HG03039 (cell line): Measurements from ENCODE around the gene CIRBP.
"Not testable (repeated sequence)": the region's sequence is repeated elsewhere in the genome, so short reads cannot be mapped to it uniquely, and the experiment has no call there.

Experiments
- ATAC-seq: cut with Tn5 transposase; IDR thresholded peaks from one replicate; pipeline ENCODE4 v1.9.1; 2021; ENCODE audit warnings: mild to moderate bottlenecking, moderate library complexity; ENCODE audit not compliant: unreplicated experiment

CIRBP gene

DNA sequence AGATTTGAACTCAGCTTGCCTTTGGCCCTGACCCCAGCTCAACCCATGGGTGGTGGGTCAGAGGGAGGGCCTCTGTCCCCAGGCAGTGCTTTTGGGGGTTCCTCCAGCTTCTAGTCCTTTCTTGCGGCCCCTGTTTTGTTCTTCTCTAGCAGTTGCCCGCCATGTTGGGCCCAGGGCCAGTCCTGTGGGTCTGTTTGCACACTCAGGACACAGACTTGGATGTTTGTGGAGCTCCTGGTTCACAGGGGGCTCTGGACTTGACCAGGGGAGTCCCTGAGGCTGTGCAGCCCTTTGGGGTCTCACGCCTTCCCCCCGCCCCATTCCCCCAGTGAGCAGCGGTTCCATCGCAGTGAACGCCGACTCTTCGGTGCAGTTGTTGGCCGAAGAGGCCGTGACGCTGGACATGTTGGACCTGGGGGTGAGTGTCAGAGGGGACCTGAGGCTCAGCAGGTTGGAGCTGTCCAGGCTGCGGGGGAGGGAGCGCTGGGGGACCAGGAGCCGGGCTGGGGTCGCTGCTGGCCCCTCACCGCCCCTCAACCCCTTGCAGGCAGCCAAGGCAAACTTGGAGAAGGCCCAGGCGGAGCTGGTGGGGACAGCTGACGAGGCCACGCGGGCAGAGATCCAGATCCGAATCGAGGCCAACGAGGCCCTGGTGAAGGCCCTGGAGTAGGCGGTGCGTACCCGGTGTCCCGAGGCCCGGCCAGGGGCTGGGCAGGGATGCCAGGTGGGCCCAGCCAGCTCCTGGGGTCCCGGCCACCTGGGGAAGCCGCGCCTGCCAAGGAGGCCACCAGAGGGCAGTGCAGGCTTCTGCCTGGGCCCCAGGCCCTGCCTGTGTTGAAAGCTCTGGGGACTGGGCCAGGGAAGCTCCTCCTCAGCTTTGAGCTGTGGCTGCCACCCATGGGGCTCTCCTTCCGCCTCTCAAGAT lies 25.1 kb upstream of the CIRBP start:
- no peak for ATAC-seq

DNA sequence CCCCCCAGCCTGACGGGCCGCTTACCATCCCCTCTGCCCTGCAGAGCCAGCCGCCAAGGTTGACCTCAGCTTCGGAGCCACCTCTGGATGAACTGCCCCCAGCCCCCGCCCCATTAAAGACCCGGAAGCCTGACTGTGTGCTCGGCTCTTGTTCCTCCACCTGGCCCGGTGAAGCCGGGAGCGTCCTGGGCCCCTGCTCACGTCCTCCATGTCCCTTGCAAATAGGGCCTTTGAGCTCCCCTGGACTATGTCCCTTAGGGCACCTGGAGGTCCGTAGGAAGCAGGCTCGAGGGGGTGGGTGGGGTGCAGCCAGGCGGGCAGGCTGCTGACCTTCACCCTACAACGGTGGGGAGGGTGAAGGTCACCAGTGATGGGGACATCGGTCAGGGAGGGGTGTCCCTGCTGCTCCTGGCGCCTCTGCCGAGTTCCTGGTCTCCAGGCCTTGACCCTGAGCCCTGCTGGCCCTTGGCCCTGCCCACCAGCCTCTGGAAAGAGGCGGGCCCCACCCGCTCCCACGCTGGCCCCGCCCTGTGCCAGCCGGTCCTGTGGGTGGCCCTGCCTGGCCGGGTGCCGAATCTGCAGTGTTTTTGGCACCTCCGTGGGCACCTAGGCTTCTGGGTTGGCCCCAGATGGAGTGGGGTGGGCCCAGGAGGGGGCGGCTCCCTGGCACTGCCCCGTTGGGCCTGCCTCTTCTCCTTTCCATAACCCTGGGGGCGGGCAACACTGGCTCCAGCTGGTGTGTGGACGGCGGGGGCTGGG lies 24.3 kb upstream of the CIRBP start:
- ATAC-seq, result no peak

DNA sequence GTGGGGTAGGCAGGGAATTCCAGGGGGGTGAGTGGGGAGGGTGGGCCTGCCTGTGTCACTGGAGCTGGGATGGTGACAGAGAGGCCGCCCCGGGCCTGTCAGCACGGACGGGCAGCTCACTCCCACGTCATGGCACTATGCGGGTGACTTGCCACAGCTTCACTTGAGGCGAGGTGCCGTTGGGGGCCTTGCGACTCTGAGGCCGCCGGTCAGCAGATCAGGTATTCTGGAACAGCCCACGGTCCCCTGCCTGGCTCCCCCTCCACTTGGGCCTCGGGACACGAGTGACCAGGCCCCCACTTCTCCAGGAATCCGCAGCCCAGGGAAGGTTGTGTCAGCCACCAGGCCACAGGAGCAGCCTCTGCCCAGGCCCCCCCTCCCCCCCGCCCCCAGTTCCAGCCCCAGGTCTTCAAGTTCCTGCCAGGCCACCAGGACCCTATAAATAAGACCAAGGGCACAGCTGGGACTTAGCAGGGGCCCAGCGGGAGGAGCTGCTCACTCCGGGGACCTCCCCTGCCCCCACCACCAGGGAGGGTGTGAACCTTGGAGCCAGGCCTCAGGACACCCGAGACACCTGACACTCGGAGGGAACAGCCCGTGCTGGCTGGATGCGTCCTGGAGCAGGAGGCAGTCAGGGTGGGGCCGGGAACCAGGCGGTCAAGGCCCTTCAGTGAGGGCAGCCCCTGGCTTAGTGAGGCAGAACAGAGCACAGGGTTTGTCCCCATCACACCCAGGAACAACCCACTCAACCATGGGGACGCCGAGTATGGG lies 23.5 kb upstream of the CIRBP start:
- ATAC-seq, result no peak

DNA sequence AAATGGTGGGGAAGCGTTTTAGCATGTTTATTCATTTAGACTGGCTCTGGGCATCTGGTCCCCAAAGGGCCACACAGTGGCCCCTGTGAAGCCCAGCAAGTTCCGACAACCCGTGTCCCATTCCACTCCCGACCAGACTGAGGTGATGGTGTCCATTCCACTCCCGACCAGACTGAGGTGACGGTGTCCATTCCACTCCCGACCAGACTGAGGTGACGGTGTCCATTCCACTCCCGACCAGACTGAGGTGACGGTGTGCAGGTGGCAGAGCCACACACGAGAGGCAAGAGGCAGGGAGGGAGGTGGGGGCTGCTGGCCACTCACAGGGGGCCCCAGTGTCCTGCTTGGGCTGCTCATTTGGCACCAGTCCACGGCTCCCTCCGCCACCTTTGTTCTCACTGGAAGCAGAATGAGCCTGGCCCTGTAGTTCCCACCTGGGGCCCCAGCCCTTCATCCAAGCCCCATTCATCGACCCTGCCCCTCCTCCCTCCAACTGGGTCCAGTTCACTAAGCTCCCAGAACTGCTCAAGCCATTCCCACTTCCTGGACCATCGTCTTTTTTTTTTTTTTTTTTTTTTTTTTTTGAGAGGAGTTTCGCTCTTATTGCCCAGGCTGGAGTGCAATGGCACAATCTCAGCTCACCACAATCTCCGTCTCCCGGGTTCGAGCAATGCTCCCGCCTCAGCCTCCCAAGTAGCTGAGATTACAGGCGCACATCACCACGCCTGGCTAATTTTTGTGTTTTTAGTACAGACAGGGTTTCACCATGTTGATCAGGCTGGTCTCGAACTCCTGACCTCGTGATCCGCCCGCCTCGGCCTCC lies 22.7 kb upstream of the CIRBP start:
- ATAC-seq, result not testable (repeated sequence)

DNA sequence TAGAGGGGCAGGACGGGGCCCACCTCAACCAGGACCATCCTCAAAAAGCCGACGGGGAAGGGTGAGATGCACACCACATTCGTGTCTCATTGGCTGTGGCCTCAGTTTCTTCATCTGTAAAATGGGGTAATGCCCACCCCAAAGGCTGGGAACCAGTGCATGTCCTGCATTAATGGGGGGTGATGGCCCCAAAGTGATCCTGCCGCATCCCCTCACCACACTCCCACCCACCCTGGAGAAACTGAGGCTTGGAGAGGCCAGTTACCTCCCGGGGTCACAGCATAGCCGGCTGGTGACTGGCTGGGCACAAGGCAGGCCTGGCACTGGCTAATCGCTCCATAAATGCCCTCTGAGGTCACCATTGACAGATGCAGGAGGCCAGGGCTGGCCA lies 21.4 kb upstream of the CIRBP start:
- ATAC-seq, result no peak

DNA sequence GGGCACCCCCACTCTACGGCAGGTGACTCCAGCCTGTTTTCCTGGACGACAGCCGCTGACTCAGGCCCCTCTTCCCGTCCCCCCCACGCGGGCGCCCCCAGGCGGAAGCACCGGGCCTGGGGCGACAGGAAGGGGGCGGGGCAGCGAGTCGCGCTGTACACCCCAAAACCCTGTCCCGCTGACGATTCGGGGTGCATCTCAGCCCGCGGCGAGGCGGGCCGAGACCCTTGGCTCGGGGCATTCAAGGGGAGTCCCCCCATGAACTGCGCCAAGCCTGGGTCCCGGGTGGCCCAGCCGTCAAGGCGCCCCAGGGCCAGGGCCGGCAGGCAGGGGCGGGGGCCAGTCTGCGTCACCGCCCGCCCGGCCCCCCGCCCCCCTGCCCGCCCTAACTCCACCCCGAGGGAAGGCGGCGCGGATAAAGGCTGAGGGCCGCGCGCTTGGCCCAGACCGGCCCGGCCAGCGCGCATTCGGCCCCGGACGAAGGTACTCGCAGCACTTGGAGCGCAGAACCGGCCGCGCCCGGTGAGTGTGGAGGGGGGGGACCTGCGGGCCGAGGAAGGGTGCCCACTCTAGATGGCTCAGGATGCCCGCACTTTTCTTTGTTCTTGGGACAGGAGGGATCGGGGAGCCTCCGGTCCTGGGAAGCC lies 20.9 kb upstream of the CIRBP start, which contains the start of gene MIDN:
Gene MIDN, plus strand, starts transcription at position 445 of the 647 bp plus-strand sequence. CDS start 1,714 bp downstream, outside the sequence.
- peak; percentile 9 for ATAC-seq

DNA sequence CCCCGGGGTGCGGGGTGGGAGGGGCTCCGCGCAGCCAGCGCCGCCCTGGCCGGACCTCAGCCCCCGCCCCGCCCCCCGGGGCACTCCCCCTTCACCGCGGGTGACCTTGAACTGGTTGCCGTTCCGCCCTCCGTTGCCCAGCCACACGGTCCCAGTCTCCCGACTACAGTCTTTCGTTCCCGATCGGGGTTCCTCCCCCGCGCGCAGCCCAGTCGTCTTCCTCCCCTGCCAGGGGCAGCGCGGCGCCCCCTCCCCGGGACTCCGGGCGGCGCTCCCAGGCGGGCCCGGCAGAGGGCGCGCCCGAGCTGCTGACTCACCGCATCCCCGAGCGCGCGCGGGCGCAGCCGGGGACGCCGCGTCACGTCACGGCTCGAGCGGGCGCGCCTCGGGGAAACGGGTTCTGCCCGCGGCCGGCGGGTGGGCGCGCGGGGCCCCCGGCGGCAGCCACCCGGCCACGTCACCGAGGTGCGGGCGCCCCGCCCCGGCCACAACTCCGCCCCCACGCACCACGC lies 20.3 kb upstream of the CIRBP start:
- peak; percentile 25 for ATAC-seq

DNA sequence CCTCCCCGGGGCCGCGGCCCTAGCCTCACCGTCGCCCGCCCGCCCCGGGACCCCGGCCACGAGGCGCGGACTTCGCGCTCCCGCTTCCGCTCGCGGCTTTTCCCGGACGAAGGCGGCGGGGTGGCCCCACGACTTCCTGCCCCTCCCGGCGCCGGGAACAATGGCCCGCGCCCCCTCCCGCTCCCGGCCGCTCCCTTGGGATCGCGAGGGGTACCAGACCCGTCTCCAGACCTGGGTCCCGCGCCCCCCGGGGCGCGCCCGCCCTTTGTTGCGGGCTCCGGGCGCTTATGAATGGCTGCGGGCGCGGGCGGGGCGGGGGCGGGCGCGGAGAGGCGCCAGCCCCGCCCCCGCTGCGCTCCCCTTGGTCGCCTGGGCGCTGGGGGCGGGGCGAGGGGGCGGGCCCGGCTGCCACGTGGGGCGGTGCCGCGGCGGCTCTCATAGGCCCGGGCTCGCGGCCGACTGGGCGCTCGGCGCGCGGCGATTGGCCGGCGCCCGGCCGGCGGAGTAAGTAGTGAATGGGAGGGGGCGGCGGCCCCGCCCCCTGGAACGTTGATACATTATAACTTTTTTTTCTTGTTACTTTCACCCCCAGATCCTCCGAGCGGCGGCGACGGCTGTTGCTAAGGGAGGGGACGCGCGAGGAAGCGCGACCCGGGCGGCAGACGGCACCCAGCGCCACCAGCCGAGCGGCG lies 19.7 kb upstream of the CIRBP start:
- peak; percentile 38 for ATAC-seq

DNA sequence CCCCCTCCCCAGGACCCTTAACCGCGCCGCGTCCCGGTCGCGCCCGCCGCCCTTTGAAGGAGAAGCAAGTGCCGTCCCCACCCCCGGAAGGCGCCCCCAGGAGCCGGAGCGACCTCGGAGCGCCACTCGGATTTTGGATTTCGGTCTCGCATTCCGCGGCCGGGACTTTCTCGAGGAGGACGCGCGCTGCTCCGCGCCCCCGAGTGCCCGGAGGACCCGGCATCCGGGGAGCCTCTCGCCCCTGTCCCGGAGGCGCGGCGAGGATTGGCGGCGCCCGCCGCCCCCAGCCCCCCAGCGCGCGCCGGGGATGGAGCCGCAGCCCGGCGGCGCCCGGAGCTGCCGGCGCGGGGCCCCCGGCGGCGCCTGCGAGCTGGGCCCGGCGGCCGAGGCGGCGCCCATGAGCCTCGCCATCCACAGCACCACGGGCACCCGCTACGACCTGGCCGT lies 19.1 kb upstream of the CIRBP start:
- no peak for ATAC-seq

DNA sequence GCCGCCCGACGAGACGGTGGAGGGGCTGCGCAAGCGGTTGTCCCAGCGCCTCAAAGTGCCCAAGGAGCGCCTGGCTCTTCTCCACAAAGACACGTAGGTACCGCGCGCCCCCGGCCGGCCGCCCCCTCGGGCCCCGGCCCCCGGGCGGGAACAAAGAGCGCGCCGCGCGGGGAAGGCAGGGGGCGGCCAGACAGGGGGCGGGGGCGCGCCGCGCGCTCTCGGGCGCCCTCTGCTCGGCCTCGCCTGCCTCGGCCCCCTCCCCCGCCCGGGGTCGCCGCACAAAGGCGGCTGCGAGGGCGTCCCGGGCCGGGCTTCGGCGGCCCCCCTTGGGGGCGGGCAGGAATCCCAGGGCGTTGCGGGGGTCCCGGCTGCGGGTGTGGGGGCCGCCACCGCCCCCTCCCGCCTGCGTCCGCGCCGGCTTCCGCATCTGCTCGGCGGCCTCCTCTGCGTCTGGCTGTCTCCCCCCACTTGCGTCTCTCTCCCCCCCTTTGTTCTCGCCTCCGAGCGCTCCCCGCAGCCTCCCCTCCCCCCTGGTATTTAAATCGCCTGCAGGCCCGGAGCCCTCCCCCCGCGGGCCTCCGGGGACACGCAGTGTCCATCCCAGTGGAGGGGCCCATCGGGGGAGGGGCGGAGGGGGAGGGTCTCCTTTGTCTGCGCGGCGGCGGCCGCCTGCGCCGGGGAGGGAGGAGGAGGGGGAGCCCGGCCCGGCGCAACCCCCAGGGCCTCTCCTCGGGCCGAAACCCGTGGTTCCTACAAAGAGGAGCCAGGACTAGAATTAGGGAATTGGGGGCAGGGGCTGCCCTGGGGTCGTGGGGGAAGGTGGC lies 18.5 kb upstream of the CIRBP start:
- ATAC-seq, result no peak

DNA sequence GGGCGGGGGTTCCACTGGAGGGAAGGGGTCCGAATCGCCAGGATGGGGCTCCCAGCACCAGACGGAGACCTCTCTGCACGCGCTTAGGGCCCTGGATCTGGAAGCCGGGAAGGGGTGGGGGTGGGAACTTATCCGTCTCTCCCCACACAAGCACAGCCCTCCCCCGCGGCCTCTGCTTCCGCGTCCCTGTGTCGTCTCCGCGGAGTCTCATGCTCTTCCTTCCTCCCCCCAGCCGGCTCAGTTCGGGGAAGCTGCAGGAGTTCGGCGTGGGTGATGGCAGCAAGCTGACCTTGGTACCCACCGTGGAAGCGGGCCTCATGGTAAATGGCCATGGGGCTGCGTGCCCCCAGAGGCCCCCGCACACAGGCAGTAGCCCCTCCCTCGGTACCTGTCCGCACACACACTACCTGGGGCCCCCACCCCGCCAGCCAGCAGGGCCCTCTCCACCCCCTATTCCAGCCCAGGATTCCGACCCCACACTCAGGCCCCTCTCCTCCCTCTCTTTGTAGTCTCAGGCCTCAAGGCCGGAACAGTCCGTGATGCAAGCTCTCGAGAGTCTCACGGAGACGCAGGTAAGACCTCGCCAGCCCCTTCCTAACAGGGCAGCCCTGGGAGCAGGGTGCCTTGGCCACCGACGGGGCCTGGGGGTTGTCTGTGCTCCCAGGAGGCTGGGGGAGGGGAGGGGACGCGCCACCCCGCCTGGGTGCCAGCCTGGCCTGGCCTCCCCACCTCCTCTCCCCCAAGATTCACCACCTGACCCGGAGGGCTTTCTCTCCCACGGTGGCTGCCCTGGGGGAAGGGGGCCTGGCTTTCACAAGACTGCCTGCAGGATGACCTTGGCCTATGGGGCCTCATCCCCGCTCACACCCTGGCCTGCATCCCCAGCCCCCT lies 17.6 kb upstream of the CIRBP start:
- no peak for ATAC-seq

DNA sequence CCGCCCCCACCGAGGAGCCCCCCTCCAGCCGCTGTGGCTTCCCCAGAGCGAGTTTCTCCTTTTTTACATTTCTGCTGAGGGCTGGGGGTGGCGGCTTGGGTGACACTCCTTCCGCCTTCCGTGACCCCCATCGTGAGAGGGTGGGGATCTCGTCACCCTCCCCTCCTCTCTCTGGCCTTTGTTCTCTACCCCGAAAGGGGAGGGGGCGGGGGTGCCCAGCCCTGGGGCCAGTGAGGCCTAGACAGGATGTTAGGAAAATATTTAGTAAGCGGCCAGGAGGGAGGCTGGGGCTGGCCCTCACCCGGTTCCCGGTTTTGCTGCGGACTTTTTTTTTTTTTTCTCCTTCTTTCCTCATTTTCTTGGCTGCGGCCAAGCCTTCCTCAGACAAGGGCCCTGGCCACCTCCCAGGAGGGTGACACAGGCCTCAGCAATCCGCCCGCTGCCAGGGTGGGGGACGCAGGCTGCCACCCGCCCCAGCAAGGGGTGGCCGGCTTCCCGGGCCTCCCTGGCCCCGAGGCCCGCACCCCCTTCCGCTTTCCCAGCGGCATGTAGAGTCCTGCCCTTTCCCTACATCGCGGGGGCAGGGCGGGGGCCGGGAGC lies 16.8 kb upstream of the CIRBP start:
- no peak for ATAC-seq

DNA sequence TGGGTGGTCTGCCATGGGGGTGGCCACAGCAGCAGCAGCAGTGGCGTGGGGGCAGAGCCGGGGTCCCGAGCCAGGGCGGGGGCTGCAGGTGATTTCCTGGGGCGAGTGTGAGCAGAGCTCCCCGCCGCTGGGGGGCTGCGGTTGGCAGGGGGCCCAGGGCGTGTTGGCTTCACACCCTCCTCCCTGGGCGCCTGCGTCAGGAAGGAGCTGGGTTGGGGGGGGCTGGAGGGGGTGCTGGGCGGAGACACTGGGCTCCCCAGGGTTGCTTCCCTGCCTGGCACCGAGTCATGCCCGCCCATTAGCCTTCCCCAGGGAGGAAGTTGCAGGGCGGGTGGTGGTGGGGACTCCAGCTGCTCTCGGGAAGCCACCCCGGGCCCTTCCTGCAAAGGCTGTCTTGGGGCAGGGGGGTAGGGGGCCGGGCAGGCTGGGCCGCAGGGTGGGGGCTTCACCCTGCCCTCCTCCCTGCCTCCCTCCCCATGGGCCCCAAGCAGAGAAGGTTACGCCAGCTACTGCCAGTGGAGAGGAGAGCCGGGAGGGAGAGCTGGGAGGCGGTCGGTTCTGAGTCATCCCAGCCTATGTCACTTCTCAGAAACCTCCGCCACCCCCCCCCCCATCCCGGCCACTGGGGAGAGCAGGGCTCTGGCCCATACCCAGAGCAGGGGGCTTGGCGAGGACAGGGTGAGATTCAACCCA lies 16.2 kb upstream of the CIRBP start:
- no peak for ATAC-seq

DNA sequence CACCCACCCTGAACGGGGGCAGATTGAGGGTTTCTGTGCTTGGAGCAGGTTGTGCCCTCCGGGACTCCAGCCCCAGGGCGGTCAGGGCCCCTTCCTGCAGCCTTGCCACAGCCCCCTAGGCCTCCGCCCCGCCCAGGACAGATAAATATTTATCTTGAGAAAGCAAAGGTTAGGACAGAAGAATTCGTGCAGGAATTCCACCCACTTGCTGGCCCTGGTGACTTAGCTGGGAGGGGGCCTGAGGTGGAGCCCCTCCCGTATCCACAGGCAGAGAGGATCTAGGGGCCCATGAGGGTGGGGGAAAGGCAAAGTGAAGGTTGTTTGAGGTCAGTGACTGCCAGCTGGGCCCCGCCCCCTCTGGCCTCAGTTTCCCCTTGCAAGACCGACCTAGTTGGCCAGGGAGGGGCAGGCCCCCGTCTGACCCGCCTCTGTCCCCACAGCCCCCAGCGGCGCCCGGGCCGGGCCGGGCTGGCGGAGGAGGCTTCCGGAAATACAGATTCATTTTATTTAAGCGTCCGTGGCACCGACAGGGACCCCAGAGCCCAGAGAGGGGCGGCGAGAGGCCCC lies 15.5 kb upstream of the CIRBP start:
- no peak for ATAC-seq

DNA sequence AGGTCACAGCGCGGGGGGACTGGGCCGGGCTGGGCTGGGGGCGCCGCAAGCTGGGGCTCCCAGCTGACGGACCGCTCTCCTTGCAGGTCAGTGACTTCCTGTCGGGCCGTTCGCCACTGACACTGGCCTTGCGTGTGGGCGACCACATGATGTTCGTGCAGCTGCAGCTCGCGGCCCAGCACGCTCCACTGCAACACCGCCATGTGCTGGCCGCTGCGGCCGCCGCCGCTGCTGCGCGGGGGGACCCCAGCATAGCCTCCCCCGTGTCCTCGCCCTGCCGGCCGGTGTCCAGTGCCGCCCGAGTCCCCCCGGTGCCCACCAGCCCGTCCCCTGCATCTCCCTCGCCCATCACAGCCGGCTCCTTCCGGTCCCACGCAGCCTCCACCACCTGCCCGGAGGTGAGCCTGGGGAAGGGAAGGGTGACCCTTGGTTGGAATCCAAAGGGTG lies 15.0 kb upstream of the CIRBP start:
- ATAC-seq, result no peak
